Stimulated activated CD4-positive, alpha-beta T cell treated with anti-CD3 and anti-CD28 coated beads, Interleukin-12 subunit alpha, Interleukin-12 subunit beta, amount 100 ng/mL, for 24 hours (primary cell): ENCODE data around the gene ZNF688.
"Not testable (repeated sequence)": the region's sequence is repeated elsewhere in the genome, so short reads cannot be mapped to it uniquely, and the experiment has no call there.

Experiments used
- DNase-seq, 2 experiments: peaks; one replicate each; pipeline ENCODE4 v3.0.0-alpha.2; 2020; ENCODE audit warnings: low read depth in 2 of 2

ZNF688 gene

GRCh38 chr16:30571445-30572322 is at the start of gene ZNF688:
Gene ZNF688, minus strand, starts transcription at chr16:30571714. Its CDS starts 85 bp downstream, at chr16:30571629.
- peak; percentile 82 to 89 for DNase-seq

- DNase-seq: no peak
Measured at GRCh38 chr16:30620169-30620568, 48.7 kb upstream of the ZNF688 start.

DNA sequence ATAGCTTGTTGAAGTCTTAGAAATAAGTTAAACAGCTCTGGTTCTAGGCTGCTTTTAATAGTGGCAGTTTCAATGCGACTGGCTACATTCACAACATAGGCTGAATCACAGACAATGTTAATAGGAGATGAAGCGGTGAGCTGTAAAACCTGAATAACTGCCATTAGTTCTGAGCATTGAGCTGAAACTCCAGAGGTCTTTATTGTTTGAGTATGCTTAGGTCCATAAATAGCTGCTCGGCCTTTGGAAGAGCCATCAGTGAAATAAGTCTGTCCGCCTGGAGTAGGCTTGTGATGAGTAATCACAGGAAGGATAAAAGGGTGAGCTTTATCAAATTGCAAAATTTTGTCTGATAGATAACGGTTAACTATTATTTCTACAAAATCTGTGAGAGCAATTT is 48.1 kb upstream of the ZNF688 start:
- DNase-seq: no peak

DNA sequence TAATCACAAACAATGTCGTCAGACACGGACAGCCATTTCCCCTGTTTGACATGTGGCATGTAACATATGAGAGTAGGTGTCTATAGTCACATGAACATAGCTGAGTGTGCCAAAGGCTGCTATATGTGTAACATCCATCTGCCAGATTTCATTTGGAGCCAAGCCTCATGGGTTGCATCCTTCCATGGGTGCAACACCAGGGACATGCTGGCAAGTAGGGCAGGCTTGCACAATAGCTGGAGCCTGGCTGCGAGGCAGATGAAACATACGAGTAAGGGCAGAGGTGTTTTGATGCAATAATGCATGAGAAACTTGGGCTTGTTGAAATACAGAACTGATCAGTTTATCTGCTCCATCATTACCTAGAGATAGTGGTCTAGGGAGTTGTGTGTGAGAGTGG is 47.7 kb upstream of the ZNF688 start:
- DNase-seq: no peak

DNA sequence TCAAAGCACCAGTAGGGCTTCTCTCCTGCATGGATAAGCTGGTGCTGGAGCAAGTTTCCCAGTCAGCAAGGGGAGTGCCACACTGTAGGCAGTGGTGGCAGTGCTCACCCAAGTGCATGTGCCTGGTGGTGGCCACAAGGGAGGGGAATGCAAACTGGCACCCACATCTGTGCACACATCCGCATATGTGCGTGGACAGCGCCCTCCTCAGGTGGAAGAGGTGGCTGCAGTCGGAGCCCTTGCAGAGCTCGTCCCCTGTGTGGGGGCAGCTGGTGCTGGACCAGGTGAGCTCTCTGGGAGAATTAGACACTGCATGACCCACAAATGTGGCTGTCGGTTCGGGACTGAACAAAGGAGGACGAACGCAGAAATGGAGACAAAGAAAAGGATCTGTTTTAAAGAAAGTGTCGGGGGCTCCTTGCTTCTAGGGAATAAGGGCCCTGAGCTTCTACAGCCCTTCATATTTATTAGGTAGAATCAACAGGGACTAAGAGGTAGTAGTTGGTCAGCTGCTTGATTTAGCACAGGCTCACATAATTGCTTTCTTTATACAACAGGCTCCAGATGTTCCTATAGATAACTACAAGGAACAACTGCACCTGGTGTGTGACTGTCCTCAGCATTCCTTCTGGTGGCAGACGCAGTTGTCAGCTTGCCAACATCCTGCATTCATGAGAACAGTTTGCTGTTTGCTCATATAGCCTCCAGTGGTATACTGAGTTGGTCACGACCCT is 44.0 kb upstream of the ZNF688 start:
- DNase-seq: peak; percentile 37 to 82

DNA sequence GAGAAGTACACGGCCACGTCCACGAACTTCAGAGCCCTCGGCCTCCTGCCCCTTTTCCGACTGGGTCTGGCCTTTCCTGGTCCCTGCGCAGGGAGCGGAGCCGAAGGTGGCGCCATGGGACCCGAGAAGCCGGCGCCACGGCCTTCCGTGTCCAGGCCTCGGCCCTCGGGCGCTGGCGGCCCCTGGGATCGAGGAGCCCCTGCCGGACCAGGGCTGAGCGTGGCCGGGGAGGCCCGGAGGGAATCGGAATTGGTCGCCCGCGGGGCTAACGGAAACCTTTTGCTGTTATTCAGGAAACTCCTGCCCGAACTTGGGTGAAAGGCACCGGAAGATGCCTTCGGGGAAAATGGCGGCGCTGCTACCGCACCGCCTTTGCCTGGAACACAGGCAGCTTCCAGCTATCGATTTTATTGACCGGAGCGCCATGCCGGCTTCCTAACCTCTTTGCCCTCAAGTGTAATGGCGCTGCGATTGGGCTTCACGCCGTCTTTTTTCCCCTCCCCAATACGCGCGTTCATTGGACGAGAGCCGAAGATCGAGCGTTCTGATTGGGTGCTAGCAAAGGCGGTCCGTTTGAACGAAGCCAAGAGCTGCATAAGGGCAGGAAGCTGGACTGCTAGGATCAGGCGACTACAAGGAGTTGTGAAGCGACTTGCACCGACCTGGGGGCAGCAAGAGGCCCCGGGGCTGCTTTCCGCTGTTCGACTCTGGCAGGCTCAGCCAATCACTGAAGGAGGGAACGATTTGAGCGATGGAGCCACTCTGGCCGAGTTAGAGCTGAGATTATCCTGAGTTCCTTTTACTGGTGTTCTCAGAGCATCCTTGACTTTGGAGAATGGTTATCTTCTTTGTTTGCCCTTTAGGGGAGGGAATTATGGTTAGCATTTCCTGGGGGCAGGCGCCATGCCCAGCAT is 38.7 kb upstream of the ZNF688 start, which contains the start of gene ZNF689:
Gene ZNF689 (minus strand): TSS at position 464 of the 914 bp plus-strand sequence. CDS start 348 bp downstream, at position 116.
- DNase-seq: peak; percentile 94

DNA sequence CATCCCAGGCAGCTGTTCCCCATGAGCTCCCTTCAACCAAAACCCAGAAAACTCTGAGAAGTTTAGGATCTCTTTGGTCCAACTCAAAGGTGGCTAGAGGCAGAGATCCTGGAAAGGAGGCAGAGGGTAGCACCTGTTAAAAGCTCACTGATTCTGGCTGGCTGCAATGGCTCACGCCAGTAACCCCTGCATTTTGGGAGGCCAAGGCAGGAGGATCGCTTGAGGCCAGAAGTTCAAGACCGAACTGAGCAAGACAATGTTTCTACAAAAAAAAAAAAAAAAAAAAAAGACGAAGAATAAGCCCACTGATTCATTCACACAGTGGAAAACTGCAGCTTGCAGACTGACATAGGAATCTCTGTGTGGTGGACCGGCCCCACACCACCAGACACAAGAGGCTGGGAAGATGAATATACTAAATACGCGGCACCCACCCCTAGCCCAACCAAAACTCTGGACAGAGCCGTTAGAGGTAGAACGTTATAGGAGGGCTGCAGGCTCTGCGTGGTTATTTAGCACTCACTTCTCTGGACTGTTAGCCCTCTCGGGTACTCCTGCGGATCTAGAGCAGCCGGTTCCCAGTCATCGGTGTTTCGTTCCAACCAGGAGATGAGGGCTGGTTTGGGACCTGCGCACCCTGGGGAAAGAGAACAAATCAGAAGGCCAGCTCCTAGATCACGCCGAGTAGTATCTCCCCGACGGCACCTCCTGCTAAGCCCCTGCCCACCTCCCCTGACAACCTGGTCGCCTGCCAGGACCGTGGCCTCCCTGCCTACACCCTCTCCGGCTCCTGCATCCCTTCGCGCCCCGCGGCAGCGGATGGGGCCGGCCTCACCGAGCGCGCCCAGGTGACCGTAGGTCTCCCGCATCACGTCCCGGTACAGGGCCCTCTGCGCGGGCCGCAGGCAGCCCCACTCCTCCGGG is 37.8 kb upstream of the ZNF688 start:
- DNase-seq: peak; percentile 15 to 41

DNA sequence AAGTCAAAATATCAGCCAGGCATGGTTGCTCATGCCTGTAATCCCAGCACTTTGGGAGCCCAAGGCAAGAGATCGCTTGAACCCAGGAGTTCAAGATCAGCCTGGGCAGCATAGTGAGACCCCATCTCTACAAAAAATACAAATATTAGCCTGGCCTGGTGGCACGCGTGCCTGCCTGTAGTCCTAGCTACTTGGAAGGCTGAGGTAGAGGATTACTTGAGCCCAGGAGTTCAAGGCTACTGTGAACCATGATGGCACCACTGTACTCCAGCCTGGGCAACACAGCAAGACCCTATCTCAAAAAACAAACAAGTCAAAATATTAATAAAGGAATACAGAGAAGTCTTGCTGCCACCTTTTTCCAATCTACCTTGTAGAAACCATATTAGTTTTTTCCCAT is 34.5 kb upstream of the ZNF688 start:
- DNase-seq: no peak

GRCh38 chr16:30605158-30605557 is 33.6 kb upstream of the ZNF688 start:
- no peak for DNase-seq

DNA sequence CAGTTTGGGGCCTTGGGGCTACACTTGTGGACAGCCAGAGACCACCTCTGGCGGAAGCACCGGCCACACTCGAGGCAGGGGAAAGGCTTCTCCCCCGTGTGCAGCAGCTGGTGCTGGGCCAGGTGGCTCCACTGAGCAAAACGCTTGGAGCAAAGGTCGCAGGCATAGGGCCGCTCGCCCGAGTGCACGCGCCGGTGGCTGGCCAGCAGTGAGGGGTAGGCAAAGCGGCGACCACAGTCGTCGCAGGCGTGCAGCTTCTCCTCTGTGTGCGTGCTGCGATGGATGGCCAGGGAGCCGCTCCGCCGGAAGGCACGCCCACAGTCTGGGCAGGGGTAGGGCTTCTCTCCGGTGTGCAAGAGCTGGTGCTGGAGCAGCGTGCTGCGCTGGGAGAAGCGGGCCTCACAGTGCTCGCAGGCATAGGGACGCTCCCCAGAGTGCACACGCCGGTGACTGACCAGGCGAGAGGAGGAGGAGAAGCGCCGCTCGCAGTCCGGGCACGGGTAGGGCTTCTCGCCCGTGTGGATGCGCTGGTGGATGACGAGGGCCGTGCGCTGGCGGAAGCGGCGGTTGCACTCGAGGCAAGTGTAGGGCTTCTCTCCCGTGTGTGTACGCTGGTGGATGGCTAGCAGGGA is 32.9 kb upstream of the ZNF688 start:
- no peak for DNase-seq

DNA sequence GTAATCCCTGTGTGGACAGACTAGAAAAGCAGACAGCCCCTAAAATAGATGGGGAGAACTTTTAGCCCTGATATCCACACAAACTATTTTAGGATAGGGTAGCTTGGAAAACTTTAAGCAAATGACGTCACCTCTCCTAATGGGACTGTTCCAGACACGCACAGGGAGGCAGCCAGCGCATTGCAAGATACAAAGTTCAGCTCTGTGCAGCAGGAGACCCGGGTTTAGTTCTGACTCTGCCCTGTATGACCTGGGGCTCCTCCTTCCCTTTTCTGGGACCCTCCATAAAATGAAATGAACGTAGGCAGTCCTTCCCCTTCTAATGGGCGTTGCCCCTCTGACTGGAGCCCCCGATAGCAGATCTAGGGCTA is 32.4 kb upstream of the ZNF688 start:
- DNase-seq: no peak

DNA sequence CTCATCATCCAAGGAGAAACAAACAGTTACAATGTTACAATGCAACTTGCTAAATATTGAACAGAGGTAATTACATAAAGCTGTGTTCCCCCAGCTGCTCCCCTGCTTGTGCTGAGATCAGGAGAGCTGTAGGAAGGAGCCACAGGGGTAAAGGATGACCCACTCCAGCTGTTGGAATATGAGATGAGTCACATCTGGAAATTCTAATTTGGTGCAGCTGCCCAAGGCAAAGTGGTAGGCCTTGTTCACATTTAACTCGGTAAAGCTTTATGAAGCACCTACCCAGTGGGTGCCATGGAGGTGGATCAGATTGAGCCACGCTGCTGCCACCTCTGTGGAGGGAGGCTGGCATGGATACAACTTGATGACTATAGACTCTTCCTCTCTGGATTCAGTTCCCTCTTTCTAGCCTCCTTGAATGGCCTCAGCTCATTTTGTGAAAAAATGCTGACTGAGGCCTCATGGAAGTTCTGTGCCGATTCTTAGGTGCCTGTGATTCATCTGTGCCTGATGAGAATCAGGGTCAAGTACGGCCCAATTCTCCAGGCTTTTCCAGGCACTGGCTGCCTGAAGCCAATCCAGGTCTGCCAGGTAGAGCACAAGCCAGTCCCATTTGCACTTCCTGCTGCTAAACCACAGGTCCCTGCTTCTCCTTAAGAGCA is 31.2 kb upstream of the ZNF688 start:
- DNase-seq: no peak

- no peak for DNase-seq
Measured at GRCh38 chr16:30601966-30602365, 30.5 kb upstream of the ZNF688 start.

DNA sequence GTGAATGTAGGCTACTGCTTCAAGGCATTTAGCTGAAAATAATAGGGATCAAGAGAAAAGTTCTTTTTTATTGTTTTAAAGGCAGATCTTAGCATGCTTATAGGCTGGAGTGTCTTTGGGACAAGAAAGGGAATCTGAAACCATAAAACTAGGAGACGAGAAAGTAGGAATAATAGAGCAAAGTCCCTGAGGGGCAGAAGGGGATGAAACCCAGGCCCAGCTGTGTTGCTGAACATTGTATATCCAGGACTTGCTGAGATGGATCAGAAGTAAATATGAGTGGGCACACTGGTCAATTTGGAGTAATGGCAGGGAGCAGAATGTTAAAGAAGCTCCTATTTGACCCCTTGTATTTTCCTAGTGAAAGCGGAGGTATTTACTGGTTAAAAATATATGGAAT is 29.4 kb upstream of the ZNF688 start:
- DNase-seq: no peak

DNA sequence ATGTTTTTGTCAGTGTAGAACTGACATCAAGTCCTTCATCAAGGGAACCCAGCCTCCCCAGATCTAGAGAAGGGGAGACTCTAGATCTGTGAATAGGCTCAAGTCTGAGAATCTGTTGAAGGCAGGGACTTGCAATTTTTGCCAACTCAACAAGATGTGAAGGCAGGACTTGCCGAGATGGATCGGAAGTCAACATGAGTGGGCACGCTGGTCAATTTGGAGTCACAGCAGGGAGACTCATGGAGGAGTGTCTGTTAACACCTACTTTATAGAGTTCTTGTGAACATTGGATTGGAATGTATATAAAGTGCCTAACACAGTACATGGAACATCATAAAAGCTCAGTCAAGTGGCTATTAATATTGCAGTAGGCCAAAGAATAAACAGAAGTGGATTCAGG is 28.7 kb upstream of the ZNF688 start:
- no peak for DNase-seq

GRCh38 chr16:30592871-30593270 is 21.4 kb upstream of the ZNF688 start:
- DNase-seq: no peak

DNA sequence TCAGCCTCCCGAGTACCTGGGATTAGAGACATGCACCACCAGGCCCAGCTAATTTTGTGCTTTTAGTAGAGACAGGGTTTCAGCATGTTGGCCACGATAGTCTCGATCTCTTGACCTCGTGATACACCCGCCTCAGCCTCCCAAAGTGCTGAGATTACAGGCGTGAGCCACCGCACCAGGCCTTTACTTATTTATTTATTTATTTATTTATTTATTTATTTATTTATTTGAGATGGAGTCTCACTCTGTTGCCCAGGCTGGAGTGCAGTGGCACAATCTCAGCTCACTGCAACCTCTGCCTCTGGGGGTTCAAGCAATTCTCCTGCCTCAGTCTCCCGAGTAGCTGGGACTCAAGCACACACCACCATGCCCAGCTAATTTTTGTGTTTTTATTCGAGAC is 19.4 kb upstream of the ZNF688 start:
- DNase-seq: not testable (repeated sequence)

- not testable (repeated sequence) for DNase-seq
Measured at GRCh38 chr16:30589582-30589981, 18.1 kb upstream of the ZNF688 start.

GRCh38 chr16:30588651-30589050 is 17.1 kb upstream of the ZNF688 start:
- no peak for DNase-seq
